WTC11 (cell line): ENCODE results near the gene S100A13. TPM values are rescaled to one million over a fixed set of nuclear protein-coding genes. Genes with fewer than 3 reads are reported as not detected.

Experiments
- ATAC-seq: fragments of 200-7000 bp; cut with Tn5 transposase; 2 replicates; pipeline ENCODE4 v1.10.0; 2021; ENCODE audit warnings: mild to moderate bottlenecking, moderate library complexity
- CTCF ChIA-PET: fragments of 300-600 bp; sonication (Branson Sonifier 250); formaldehyde crosslinking; loops from one replicate; lab custom pipeline; 2021; ENCODE audit warnings: antibody characterized with exemption; lab: Charles Lee
- POLR2A ChIA-PET: fragments of 350-600 bp; sonication (Branson Sonifier 250); formaldehyde crosslinking; loops from one replicate; lab custom pipeline; 2021; ENCODE audit warnings: antibody characterized with exemption; lab: Charles Lee
- DNase-seq: peaks from one replicate; pipeline ENCODE4 v3.0.0; 2021; ENCODE audit warnings: low spot score
- H3K27ac Mint-ChIP-seq: 2 replicates; pipeline ENCODE4 v1.8.0; 2021; ENCODE audit warnings: mixed read lengths
- H3K27me3 Mint-ChIP-seq: 2 replicates; pipeline ENCODE4 v1.8.0; 2021; ENCODE audit warnings: low read depth, mild to moderate bottlenecking, moderate library complexity, mixed read lengths
- H3K36me3 Mint-ChIP-seq: 2 replicates; pipeline ENCODE4 v1.8.0; 2021; ENCODE audit warnings: mixed read lengths
- H3K4me1 Mint-ChIP-seq: 2 replicates; pipeline ENCODE4 v1.8.0; 2022; ENCODE audit warnings: mixed read lengths
- H3K4me3 Mint-ChIP-seq: 2 replicates; pipeline ENCODE4 v1.8.0; 2021; ENCODE audit warnings: mild to moderate bottlenecking, moderate library complexity, mixed read lengths
- H3K9me3 Mint-ChIP-seq: 2 replicates; pipeline ENCODE4 v1.8.0; 2021; ENCODE audit warnings: mixed read lengths
- ATF1 ChIP-seq: sonication (generic); formaldehyde crosslinking; IDR thresholded peaks from 2 replicates; pipeline ENCODE4 v1.8.1; 2023; ENCODE audit warnings: mild to moderate bottlenecking, moderate library complexity, missing genetic modification reagents
- CREM ChIP-seq: sonication (generic); formaldehyde crosslinking; IDR thresholded peaks from 2 replicates; pipeline ENCODE4 v1.8.1; 2022; ENCODE audit warnings: mild to moderate bottlenecking, missing genetic modification reagents, moderate library complexity
- ELF4 ChIP-seq: sonication (generic); formaldehyde crosslinking; IDR thresholded peaks from 2 replicates; pipeline ENCODE4 v1.8.1; 2022; ENCODE audit warnings: low read depth, mild to moderate bottlenecking, moderate library complexity, missing genetic modification reagents
- JUN ChIP-seq: sonication (generic); formaldehyde crosslinking; IDR thresholded peaks from 2 replicates; pipeline ENCODE4 v1.8.0; 2023; ENCODE audit warnings: mild to moderate bottlenecking, missing genetic modification reagents
- KAT7 ChIP-seq: sonication (generic); formaldehyde crosslinking; IDR thresholded peaks from 2 replicates; pipeline ENCODE4 v1.8.1; 2023; ENCODE audit warnings: missing genetic modification reagents, mild to moderate bottlenecking, borderline replicate concordance
- MYBL2 ChIP-seq: sonication (generic); formaldehyde crosslinking; IDR thresholded peaks from 2 replicates; pipeline ENCODE4 v1.8.1; 2023; ENCODE audit warnings: mild to moderate bottlenecking, moderate library complexity, missing genetic modification reagents
- RELA ChIP-seq: sonication (generic); formaldehyde crosslinking; IDR thresholded peaks from 2 replicates; pipeline ENCODE4 v1.8.1; 2022; ENCODE audit warnings: missing genetic modification reagents, mild to moderate bottlenecking, borderline replicate concordance
- RORB ChIP-seq: fragments of 250-450 bp; sonication (Bioruptor Pico); IDR thresholded peaks from 2 replicates; pipeline ENCODE4 v1.9.0; 2021; ENCODE audit warnings: mild to moderate bottlenecking
- SMAD3 ChIP-seq: sonication (generic); formaldehyde crosslinking; IDR thresholded peaks from 2 replicates; pipeline ENCODE4 v1.8.0; 2022; ENCODE audit warnings: missing genetic modification reagents, mild to moderate bottlenecking, borderline replicate concordance
- TEAD4 ChIP-seq: sonication (generic); formaldehyde crosslinking; IDR thresholded peaks from 2 replicates; pipeline ENCODE4 v1.8.0; 2022; ENCODE audit warnings: mild to moderate bottlenecking, missing genetic modification reagents
- ZBTB21 ChIP-seq: sonication (generic); formaldehyde crosslinking; IDR thresholded peaks from 2 replicates; pipeline ENCODE4 v1.8.1; 2023; ENCODE audit warnings: mild to moderate bottlenecking, missing genetic modification reagents, borderline replicate concordance
- ZNF138 ChIP-seq: sonication (generic); formaldehyde crosslinking; conservative IDR thresholded peaks from 2 replicates; pipeline ENCODE4 v1.8.1; 2022; ENCODE audit warnings: mild to moderate bottlenecking, moderate library complexity, missing genetic modification reagents
- ZNF219 ChIP-seq: sonication (generic); formaldehyde crosslinking; IDR thresholded peaks from 2 replicates; pipeline ENCODE4 v1.8.0; 2023; ENCODE audit warnings: missing genetic modification reagents, mild to moderate bottlenecking, borderline replicate concordance
- ZNF396 ChIP-seq: fragments of 250-450 bp; sonication (Bioruptor Pico); IDR thresholded peaks from 2 replicates; pipeline ENCODE4 v1.8.0; 2021; ENCODE audit warnings: mild to moderate bottlenecking, moderate library complexity, borderline replicate concordance
- ZNF423 ChIP-seq: fragments of 250-450 bp; sonication (Bioruptor Pico); IDR thresholded peaks from 2 replicates; pipeline ENCODE4 v2.1.2; 2022; ENCODE audit warnings: mild to moderate bottlenecking, moderate library complexity
- total RNA-seq: library from RNA; stranded (reverse); gene quantifications from 3 replicates; pipeline ENCODE4 v1.2.3, GENCODE V29; 2021
- TF ChIP-seq, protein P1 (sequence below): sonication (generic); formaldehyde crosslinking; IDR thresholded peaks from 2 replicates; pipeline ENCODE4 v1.8.0; 2022; ENCODE audit warnings: mild to moderate bottlenecking, missing genetic modification reagents
- TF ChIP-seq, protein P2 (sequence below): sonication (generic); formaldehyde crosslinking; IDR thresholded peaks from 2 replicates; pipeline ENCODE4 v1.8.1; 2023; ENCODE audit warnings: mild to moderate bottlenecking, missing genetic modification reagents, moderate library complexity
- TF ChIP-seq, protein P3 (sequence below): sonication (generic); formaldehyde crosslinking; IDR thresholded peaks from 2 replicates; pipeline ENCODE4 v1.8.1; 2023; ENCODE audit warnings: mild to moderate bottlenecking, missing genetic modification reagents
- TF ChIP-seq, protein P4 (sequence below): fragments of 250-450 bp; sonication (Bioruptor Pico); IDR thresholded peaks from 2 replicates; pipeline ENCODE4 v1.9.0; 2021; ENCODE audit warnings: mild to moderate bottlenecking
- TF ChIP-seq, protein P5 (sequence below): fragments of 250-450 bp; sonication (Bioruptor Pico); IDR thresholded peaks from 2 replicates; pipeline ENCODE4 v2.1.2; 2022; ENCODE audit warnings: mild to moderate bottlenecking, moderate library complexity
- TF ChIP-seq, protein P6 (sequence below): sonication (generic); formaldehyde crosslinking; IDR thresholded peaks from 2 replicates; pipeline ENCODE4 v1.8.0; 2022; ENCODE audit warnings: missing genetic modification reagents

The S100A13 gene
- total RNA-seq, 1 experiment from 2014 or later, result 68.4 TPM

DNA sequence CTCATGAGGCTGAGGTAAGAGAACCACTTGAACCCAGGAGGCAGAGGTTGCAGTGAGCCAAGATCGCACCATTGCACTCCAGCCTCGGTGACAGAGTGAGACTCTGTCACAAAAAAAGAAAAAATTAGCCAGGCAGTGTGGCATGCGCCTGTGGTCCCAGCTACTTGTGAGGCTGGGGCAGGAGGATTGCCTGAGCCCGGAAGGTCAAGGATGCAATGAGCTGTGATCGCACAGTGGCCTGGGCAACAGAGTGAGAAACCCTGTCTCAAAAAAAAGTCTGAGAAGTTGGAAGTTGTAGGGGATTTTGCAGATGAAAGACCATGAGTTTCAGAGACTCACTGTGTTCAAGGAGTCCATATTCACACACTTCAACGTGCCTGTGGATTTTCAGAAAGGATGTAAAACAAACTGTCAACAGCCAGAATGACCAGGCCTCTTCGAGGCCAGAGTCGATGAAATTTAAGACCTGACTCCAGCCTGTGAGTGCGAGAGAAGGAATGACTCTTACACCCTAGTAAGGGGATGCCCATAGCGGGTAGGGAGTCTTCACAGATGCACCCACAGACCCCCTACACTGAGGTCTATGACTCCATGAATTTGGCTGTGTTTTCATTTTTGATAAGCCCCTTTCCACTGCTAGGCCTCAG lies 2.2 kb downstream of the S100A13 start:
- no peak overlapping the region for H3K4me3 Mint-ChIP-seq
- TF ChIP-seq ELF4, result no peak
- peaks cover 31% of the 10 kb centered on the region for H3K36me3 Mint-ChIP-seq
- ATAC-seq (no peak), DNase-seq (no peak)
- POLR2A ChIA-PET, result interaction anchor here (0.7 kb wide), 2 partner anchors 9 to 10 kb away, joined by 3 read pairs; partner anchors contain the start of gene CHTOP
- no peaks in the 10 kb centered on the region for H3K9me3 Mint-ChIP-seq
- CTCF ChIA-PET, result interaction anchor here (2.5 kb wide), 1 partner anchor 53 kb away, joined by 13 read pairs; no protein-coding TSS in a partner anchor
- no peaks in the 10 kb centered on the region for H3K27me3 Mint-ChIP-seq
- no peak overlapping the region for H3K27ac Mint-ChIP-seq
- peaks cover 56% of the 10 kb centered on the region for H3K4me1 Mint-ChIP-seq

DNA sequence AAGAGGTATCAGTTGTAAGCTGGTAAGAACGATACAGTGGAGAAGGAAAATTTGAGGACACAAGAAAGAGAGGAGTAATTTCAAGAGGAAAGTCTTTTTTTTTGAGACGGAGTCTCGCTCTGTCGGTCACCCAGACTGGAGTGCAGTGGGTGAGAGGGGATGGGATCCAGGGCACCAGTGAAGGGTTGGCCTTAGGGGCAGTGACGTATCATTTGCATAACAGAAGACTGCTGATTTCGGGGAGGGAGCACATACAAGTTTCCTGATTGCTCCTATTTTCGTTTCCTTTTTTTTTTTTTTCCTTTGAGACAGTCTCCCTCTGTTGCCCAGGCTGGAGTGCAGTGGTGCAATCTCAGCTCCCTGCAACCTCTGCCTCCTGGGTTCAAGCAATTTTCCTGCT lies 4.2 kb downstream of the S100A13 start:
- CTCF ChIA-PET, result interaction anchor here (0.6 to 2.5 kb wide), 4 partner anchors 11 to 87 kb away, joined by 3 to 13 read pairs (median 5); partner anchors contain the start of genes CHTOP, S100A16 and S100A6
- no peak for DNase-seq

DNA sequence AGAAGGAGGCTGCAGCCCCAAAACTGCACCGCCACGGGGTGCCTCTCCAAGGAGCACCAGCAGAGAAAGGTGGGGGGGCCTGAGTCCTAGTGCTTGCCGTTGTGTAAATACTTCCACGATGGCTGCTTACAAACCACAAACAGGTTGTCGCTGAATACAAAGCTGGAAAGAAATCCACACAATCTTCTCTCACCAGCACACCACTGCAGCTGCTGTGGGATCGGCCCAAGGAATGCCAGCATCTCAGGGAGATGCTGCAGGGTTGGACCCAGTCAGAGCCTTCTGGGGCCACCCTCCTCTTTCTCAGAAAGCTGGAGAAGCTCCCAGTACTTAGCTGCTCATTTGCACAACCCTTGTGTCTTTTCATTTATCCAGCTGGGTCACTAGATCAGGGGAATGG lies 8.1 kb downstream of the S100A13 start:
- CTCF ChIA-PET, result interaction anchor here (0.9 to 14.4 kb wide), 5 partner anchors 9 to 86 kb away, joined by 3 to 230 read pairs (median 4); partner anchors contain the start of genes S100A1 and S100A13
- Mint-ChIP-seq H3K36me3 (peaks cover 20% of the 10 kb centered on the region), H3K4me3 (no peak overlapping the region), H3K27me3 (no peaks in the 10 kb centered on the region), H3K4me1 (peaks cover 27% of the 10 kb centered on the region), H3K9me3 (no peaks in the 10 kb centered on the region), H3K27ac (no peak overlapping the region)
- DNase-seq, result no peak
- POLR2A ChIA-PET, result interaction anchor here (1.6 kb wide), 1 partner anchor 15 kb away, joined by 4 read pairs; the partner anchor contains the start of gene CHTOP
- TF ChIP-seq, protein P1, sequence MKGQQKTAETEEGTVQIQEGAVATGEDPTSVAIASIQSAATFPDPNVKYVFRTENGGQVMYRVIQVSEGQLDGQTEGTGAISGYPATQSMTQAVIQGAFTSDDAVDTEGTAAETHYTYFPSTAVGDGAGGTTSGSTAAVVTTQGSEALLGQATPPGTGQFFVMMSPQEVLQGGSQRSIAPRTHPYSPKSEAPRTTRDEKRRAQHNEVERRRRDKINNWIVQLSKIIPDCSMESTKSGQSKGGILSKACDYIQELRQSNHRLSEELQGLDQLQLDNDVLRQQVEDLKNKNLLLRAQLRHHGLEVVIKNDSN (CRISPR knock-in tag), result no peak
- TF ChIP-seq ATF1 (CRISPR knock-in tag), result no peak
- no peak for TF ChIP-seq RELA (CRISPR knock-in tag)
- TF ChIP-seq, protein P2, sequence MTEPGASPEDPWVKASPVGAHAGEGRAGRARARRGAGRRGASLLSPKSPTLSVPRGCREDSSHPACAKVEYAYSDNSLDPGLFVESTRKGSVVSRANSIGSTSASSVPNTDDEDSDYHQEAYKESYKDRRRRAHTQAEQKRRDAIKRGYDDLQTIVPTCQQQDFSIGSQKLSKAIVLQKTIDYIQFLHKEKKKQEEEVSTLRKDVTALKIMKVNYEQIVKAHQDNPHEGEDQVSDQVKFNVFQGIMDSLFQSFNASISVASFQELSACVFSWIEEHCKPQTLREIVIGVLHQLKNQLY (CRISPR knock-in tag), result no peak
- TF ChIP-seq, protein P3, sequence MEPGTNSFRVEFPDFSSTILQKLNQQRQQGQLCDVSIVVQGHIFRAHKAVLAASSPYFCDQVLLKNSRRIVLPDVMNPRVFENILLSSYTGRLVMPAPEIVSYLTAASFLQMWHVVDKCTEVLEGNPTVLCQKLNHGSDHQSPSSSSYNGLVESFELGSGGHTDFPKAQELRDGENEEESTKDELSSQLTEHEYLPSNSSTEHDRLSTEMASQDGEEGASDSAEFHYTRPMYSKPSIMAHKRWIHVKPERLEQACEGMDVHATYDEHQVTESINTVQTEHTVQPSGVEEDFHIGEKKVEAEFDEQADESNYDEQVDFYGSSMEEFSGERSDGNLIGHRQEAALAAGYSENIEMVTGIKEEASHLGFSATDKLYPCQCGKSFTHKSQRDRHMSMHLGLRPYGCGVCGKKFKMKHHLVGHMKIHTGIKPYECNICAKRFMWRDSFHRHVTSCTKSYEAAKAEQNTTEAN (CRISPR knock-in tag), result no peak
- no peak for TF ChIP-seq JUN (CRISPR knock-in tag)
- no peak for TF ChIP-seq ZNF138 (CRISPR knock-in tag)
- no peak for TF ChIP-seq RORB (CRISPR knock-in tag)
- no peak for TF ChIP-seq TEAD4 (CRISPR knock-in tag)
- TF ChIP-seq, protein P4, sequence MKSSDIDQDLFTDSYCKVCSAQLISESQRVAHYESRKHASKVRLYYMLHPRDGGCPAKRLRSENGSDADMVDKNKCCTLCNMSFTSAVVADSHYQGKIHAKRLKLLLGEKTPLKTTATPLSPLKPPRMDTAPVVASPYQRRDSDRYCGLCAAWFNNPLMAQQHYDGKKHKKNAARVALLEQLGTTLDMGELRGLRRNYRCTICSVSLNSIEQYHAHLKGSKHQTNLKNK (CRISPR knock-in tag), result no peak
- no peak for ATAC-seq

More for the DNA sequence above, 4.2 kb downstream of the S100A13 start:
- H3K36me3 Mint-ChIP-seq, result peaks cover 36% of the 10 kb centered on the region
- POLR2A ChIA-PET, result interaction anchor here (2.0 kb wide), 1 partner anchor 11 kb away, joined by 7 read pairs; the partner anchor contains the start of gene CHTOP
- peak overlapping the region; percentile 20 for H3K27ac Mint-ChIP-seq
- H3K27me3 Mint-ChIP-seq, result no peaks in the 10 kb centered on the region
- TF ChIP-seq ELF4 (no peak), CREM (no peak), KAT7 (CRISPR knock-in tag) (no peak), ZNF396 (CRISPR knock-in tag) (no peak), RELA (CRISPR knock-in tag) (no peak), RORB (CRISPR knock-in tag) (no peak), MYBL2 (no peak), ZBTB21 (no peak), SMAD3 (CRISPR knock-in tag) (no peak), ZNF423 (CRISPR knock-in tag) (no peak), ZNF219 (CRISPR knock-in tag) (no peak)
- TF ChIP-seq, protein P5, sequence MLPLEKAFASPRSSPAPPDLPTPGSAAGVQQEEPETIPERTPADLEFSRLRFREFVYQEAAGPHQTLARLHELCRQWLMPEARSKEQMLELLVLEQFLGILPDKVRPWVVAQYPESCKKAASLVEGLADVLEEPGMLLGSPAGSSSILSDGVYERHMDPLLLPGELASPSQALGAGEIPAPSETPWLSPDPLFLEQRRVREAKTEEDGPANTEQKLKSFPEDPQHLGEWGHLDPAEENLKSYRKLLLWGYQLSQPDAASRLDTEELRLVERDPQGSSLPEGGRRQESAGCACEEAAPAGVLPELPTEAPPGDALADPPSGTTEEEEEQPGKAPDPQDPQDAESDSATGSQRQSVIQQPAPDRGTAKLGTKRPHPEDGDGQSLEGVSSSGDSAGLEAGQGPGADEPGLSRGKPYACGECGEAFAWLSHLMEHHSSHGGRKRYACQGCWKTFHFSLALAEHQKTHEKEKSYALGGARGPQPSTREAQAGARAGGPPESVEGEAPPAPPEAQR, result no peak
- TF ChIP-seq, protein P2 (CRISPR knock-in tag), result no peak
- TF ChIP-seq, protein P6, sequence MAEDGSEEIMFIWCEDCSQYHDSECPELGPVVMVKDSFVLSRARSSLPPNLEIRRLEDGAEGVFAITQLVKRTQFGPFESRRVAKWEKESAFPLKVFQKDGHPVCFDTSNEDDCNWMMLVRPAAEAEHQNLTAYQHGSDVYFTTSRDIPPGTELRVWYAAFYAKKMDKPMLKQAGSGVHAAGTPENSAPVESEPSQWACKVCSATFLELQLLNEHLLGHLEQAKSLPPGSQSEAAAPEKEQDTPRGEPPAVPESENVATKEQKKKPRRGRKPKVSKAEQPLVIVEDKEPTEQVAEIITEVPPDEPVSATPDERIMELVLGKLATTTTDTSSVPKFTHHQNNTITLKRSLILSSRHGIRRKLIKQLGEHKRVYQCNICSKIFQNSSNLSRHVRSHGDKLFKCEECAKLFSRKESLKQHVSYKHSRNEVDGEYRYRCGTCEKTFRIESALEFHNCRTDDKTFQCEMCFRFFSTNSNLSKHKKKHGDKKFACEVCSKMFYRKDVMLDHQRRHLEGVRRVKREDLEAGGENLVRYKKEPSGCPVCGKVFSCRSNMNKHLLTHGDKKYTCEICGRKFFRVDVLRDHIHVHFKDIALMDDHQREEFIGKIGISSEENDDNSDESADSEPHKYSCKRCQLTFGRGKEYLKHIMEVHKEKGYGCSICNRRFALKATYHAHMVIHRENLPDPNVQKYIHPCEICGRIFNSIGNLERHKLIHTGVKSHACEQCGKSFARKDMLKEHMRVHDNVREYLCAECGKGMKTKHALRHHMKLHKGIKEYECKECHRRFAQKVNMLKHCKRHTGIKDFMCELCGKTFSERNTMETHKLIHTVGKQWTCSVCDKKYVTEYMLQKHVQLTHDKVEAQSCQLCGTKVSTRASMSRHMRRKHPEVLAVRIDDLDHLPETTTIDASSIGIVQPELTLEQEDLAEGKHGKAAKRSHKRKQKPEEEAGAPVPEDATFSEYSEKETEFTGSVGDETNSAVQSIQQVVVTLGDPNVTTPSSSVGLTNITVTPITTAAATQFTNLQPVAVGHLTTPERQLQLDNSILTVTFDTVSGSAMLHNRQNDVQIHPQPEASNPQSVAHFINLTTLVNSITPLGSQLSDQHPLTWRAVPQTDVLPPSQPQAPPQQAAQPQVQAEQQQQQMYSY (CRISPR knock-in tag), result no peak
- peaks cover 40% of the 10 kb centered on the region for H3K4me1 Mint-ChIP-seq
- no peak overlapping the region for H3K4me3 Mint-ChIP-seq
- no peaks in the 10 kb centered on the region for H3K9me3 Mint-ChIP-seq
- peak; percentile 30 for ATAC-seq
